HepG2 (cell line): ENCODE data around the gene SIK2. TPM values are rescaled to one million over a fixed set of nuclear protein-coding genes. Genes with fewer than 3 reads are reported as not detected.

Source experiments
- ATAC-seq: fragments of 200-7000 bp; cut with Tn5 transposase; 3 replicates; pipeline ENCODE4 v1.9.1; 2020; ENCODE audit warnings: mild to moderate bottlenecking, moderate library complexity
- BruUV-seq: library from RNA; stranded (reverse); fragments of 400-500 nt; replicated peaks from 2 replicates; lab custom pipeline; 2021; lab: Mats Ljungman, UMichigan
- CTCF ChIA-PET: fragments of 300-600 bp; formaldehyde crosslinking; extraction: SDS; loops from one replicate; lab custom pipeline; 2021; ENCODE audit warnings: low total read pairs, inconsistent platforms, low intra/inter-chr PET ratio; lab: Yijun Ruan, JAX
- POLR2A ChIA-PET: fragments of 350-600 bp; sonication (Branson Sonifier 250); formaldehyde crosslinking; loops from one replicate; lab custom pipeline; 2020; ENCODE audit warnings: antibody characterized with exemption, inconsistent platforms; lab: Yijun Ruan, JAX
- DNase-seq: peaks from one replicate; pipeline ENCODE4 v3.0.0-alpha.2; 2015; ENCODE audit warnings: low spot score
- FAIRE-seq: peaks from 3 replicates; lab custom pipeline; 2011; peaks lifted over from hg19 to GRCh38; lab: Jason Lieb, UNC
- H2AFZ ChIP-seq: one replicate; pipeline ENCODE4 v1.6.1; 2011; ENCODE audit warnings: low read length, inconsistent platforms
- H3K27ac ChIP-seq: fragments of 300-600 bp; 3 replicates; pipeline ENCODE4 v1.8.0; 2011; ENCODE audit warnings: mixed run types, mild to moderate bottlenecking, mixed read lengths, low read length, inconsistent platforms; ENCODE audit not compliant: insufficient read depth; ENCODE audit errors: extremely low read length
- H3K27me3 ChIP-seq, 2 experiments: fragments of 200-600 bp in 1 of 2; 2 replicates in 1 of 2; 3 replicates in 1 of 2; pipeline versions ENCODE4 v1.6.0 to v1.8.0; 2011; ENCODE audit warnings: low read length in 2 of 2, mild to moderate bottlenecking in 2 of 2, moderate library complexity in 2 of 2, inconsistent platforms in 1 of 2; ENCODE audit not compliant: insufficient read depth in 2 of 2, control insufficient read depth in 1 of 2
- H3K36me3 ChIP-seq, 2 experiments: fragments of 200-600 bp in 1 of 2; replicated peaks in 1 of 2; 2 replicates in 1 of 2; 3 replicates in 1 of 2; pipeline versions ENCODE4 v1.5.1 to v1.8.0; 2011; ENCODE audit warnings: low read length in 2 of 2, inconsistent platforms in 1 of 2; ENCODE audit not compliant: insufficient read depth in 2 of 2, control insufficient read depth in 1 of 2
- H3K4me1 ChIP-seq: 2 replicates; pipeline ENCODE4 v1.5.1; 2012; ENCODE audit warnings: low read length, inconsistent platforms; ENCODE audit not compliant: insufficient read depth
- H3K4me2 ChIP-seq: 2 replicates; pipeline ENCODE4 v1.6.0; 2011; ENCODE audit warnings: low read depth, low read length, inconsistent platforms
- H3K4me3 ChIP-seq, 3 experiments: fragments of 200-600 bp in 1 of 3; sonication (generic), shearing (Covaris generic) in 1 of 3; replicated peaks in 1 of 3; 2 replicates each; pipeline ENCODE4 v1.5.1; 2011 to 2016; ENCODE audit warnings: low read length in 3 of 3, inconsistent platforms in 2 of 3, low read depth in 2 of 3, mild to moderate bottlenecking in 2 of 3, control low read depth in 1 of 3, mixed read lengths in 1 of 3; ENCODE audit not compliant: insufficient read depth in 1 of 3
- H3K79me2 ChIP-seq: one replicate; pipeline ENCODE4 v1.6.1; 2011; ENCODE audit warnings: low read length, inconsistent platforms; ENCODE audit not compliant: insufficient read depth
- H3K9ac ChIP-seq: 2 replicates; pipeline ENCODE4 v1.6.0; 2011; ENCODE audit warnings: mild to moderate bottlenecking, low read depth, low read length, inconsistent platforms; ENCODE audit not compliant: insufficient read depth
- H3K9me3 ChIP-seq: 2 replicates; pipeline ENCODE4 v1.5.1; 2012; ENCODE audit warnings: mild to moderate bottlenecking, low read length
- H4K20me1 ChIP-seq: 2 replicates; pipeline ENCODE4 v1.6.0; 2011; ENCODE audit warnings: inconsistent platforms, mild to moderate bottlenecking, low read length, moderate library complexity; ENCODE audit not compliant: insufficient read depth
- ATM ChIP-seq: fragments of 450-650 bp; IDR thresholded peaks from 2 replicates; pipeline ENCODE4 v1.7.1; 2017; ENCODE audit warnings: mild to moderate bottlenecking, borderline replicate concordance
- GPN1 ChIP-seq: sonication (generic); formaldehyde crosslinking; IDR thresholded peaks from 2 replicates; pipeline ENCODE4 v1.5.1; 2020; ENCODE audit warnings: missing genetic modification reagents, borderline replicate concordance
- KLF12 ChIP-seq: sonication (generic); formaldehyde crosslinking; IDR thresholded peaks from 2 replicates; pipeline ENCODE4 v1.4.0; 2020; ENCODE audit warnings: missing genetic modification reagents, borderline replicate concordance
- NR2F6 ChIP-seq, 2 experiments: IDR thresholded peaks; 2 replicates each; pipeline ENCODE4 v1.6.1; 2016; ENCODE audit warnings: antibody characterized with exemption in 1 of 2, mild to moderate bottlenecking in 1 of 2
- RBM22 ChIP-seq: fragments of 200-400 bp; formaldehyde crosslinking; optimal IDR thresholded peaks from 2 replicates; pipeline ENCODE3; 2017; ENCODE audit warnings: mild to moderate bottlenecking, low read length, moderate library complexity
- TOPORS ChIP-seq: sonication (generic); formaldehyde crosslinking; IDR thresholded peaks from 2 replicates; pipeline ENCODE4 v1.8.0; 2023; ENCODE audit warnings: mild to moderate bottlenecking, missing genetic modification reagents
- ZBTB38 ChIP-seq: sonication (generic); formaldehyde crosslinking; IDR thresholded peaks from 2 replicates; pipeline ENCODE4 v1.5.1; 2020; ENCODE audit warnings: mild to moderate bottlenecking, missing genetic modification reagents
- ZNF136 ChIP-seq: sonication (generic); formaldehyde crosslinking; IDR thresholded peaks from 2 replicates; pipeline ENCODE4 v1.8.1; 2022; ENCODE audit warnings: low read depth, mild to moderate bottlenecking, moderate library complexity, missing genetic modification reagents
- ZNF292 ChIP-seq: sonication (generic); formaldehyde crosslinking; IDR thresholded peaks from 2 replicates; pipeline ENCODE4 v1.8.1; 2022; ENCODE audit warnings: mild to moderate bottlenecking, low read depth, missing genetic modification reagents, borderline replicate concordance
- WGBS: methylation state at CpG from one replicate; pipeline ENCODE4 v1.1.6; 2017; ENCODE audit warnings: low lambda C conversion rate; 5-methylcytosine and 5-hydroxymethylcytosine counted together
- in situ Hi-C: cut with HindIII; loops from 2 replicates; pipeline ENCODE4 v1.10.0; 2017; ENCODE audit warnings: low pct_unique_long_range_greater_than_20kb; ENCODE audit not compliant: extremely low pct_ligation_motif_present
- intact Hi-C: fragments of 100-400 bp; cut with micrococcal nuclease; formaldehyde crosslinking; loops from one replicate; pipeline ENCODE4 v1.10.0; 2022; ENCODE audit not compliant: unreplicated experiment
- polyA plus RNA-seq, 8 experiments: library from polyadenylated mRNA; depleted of rRNA in 3 of 8; stranded (reverse) in 7 of 8; unstranded in 1 of 8; fragments of >200 nt; fragmentation: Illumina TruSeq in 4 of 8; extraction: Trizol in 4 of 8; gene quantifications; 2 replicates each; pipeline versions ENCODE4 v1.2.1 to v1.2.3, GENCODE V29; 2011 to 2016; ENCODE audit warnings: low read depth in 4 of 8, missing spikeins in 1 of 8, mixed read lengths in 1 of 8; ENCODE audit not compliant: insufficient read depth in 1 of 8
- total RNA-seq, 5 experiments: library from RNA; depleted of rRNA; stranded (reverse); fragments of >200 nt; fragmentation: Illumina TruSeq; extraction: Trizol; gene quantifications; 2 replicates each; pipeline ENCODE4 v1.2.3, GENCODE V29; 2016; ENCODE audit warnings: low read depth in 1 of 5
- TF ChIP-seq, protein P1 (sequence below): sonication (generic); formaldehyde crosslinking; IDR thresholded peaks from 2 replicates; pipeline ENCODE4 v1.8.0; 2023; ENCODE audit warnings: mild to moderate bottlenecking, missing genetic modification reagents
- TF ChIP-seq, protein P2 (sequence below): sonication (generic); formaldehyde crosslinking; IDR thresholded peaks from 2 replicates; pipeline ENCODE4 v1.5.0; 2020; ENCODE audit warnings: mild to moderate bottlenecking, missing genetic modification reagents, borderline replicate concordance
- TF ChIP-seq, protein P3 (sequence below): sonication (generic); formaldehyde crosslinking; IDR thresholded peaks from 2 replicates; pipeline ENCODE4 v1.5.1; 2020; ENCODE audit warnings: mild to moderate bottlenecking, missing genetic modification reagents, moderate library complexity

The SIK2 gene
- total and polyA plus RNA-seq, 2 of the 13 experiments (the other 11 are each of a cell fraction or from before 2014, with no cell fraction given), result 8.1 to 15.4 TPM

DNA sequence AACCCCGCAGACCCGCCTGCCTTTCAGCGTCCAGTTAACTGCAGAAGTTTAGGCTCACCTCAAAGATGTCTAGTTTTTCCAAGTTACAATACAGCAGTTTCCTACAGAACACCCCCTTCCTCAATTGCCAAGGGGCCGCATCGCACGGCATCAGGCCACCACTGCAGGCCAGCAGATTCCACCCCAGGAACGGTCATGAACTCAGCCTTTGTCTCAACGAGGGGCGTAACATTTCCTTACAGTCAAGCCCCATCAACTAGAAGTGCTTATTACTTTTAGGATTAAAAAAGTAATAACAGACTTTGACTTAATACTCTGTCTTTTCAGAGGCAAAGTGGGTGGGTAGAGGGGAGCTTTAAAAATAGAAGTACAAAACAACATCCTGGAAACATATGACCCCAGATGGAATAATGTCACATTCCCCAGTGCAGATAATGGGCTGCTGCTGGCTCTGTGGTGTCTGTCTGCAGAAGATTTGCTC, 127.6 kb downstream of the SIK2 start (continued):
- TF ChIP-seq, protein P1, sequence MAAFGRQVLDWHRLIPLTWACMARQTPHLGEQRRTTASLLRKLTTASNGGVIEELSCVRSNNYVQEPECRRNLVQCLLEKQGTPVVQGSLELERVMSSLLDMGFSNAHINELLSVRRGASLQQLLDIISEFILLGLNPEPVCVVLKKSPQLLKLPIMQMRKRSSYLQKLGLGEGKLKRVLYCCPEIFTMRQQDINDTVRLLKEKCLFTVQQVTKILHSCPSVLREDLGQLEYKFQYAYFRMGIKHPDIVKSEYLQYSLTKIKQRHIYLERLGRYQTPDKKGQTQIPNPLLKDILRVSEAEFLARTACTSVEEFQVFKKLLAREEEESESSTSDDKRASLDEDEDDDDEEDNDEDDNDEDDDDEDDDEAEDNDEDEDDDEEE, result no peak
- TF ChIP-seq ATM (no peak), ZNF292 (CRISPR knock-in tag) (no peak), KLF12 (CRISPR knock-in tag) (no peak), TOPORS (CRISPR knock-in tag) (no peak), NR2F6 (IDR thresholded peaks at IDR 0.05) (no peak), NR2F6 (CRISPR knock-in tag; IDR thresholded peaks at IDR 0.05) (no peak), GPN1 (CRISPR knock-in tag) (no peak), ZNF136 (CRISPR knock-in tag) (no peak)
- TF ChIP-seq, protein P2, sequence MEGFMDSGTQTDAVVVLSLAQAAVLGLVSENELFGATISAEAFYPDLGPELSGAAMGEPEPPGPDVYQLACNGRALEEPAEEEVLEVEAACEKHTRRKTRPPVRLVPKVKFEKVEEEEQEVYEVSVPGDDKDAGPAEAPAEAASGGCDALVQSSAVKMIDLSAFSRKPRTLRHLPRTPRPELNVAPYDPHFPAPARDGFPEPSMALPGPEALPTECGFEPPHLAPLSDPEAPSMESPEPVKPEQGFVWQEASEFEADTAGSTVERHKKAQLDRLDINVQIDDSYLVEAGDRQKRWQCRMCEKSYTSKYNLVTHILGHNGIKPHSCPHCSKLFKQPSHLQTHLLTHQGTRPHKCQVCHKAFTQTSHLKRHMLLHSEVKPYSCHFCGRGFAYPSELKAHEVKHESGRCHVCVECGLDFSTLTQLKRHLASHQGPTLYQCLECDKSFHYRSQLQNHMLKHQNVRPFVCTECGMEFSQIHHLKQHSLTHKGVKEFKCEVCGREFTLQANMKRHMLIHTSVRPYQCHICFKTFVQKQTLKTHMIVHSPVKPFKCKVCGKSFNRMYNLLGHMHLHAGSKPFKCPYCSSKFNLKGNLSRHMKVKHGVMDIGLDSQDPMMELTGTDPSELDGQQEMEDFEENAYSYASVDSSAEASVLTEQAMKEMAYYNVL (CRISPR knock-in tag), result no peak
- TF ChIP-seq, all 625 proteins: peak for 0

DNA sequence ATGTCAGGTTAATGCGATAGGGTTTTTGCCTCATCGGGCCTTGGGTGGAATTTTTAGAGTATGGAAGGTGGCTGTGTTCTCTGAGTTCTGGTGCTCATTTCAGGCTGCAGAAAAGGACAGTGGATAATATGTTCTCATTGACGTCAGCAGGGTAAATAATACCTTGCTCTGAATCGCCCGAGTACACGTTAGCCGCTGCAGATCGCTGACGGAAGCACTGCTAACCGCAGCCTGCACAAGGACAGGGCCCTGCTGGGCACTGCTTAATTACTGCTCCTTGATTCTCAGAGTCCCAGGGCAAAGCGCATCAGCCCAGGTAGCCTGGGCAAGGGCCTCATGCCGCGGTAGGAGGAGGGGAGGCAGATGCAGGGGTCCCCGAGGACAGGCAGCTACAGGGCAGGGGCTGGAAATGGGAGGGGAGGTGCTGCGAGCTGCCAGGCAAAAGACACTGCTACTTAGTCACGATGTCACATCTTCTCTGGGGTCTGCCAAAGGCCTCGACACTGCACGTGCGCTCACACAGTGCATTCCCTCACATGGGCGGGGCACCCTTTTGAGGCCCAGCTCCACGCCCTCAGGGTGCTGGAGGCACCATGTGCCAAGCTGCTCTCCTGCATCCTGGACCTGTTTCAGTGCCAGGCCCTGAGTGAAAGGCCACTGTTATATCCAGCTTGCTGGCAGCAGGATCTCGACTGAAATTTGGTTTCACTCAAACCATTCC, 128.8 kb downstream of the SIK2 start:
- 94% methylated on average over 21 of the region's 22 CpGs for WGBS
- H3K4me3 ChIP-seq, result no peak overlapping the region
- H3K4me2 ChIP-seq, result no peak overlapping the region
- H2AFZ ChIP-seq, result no peak overlapping the region
- H3K4me1 ChIP-seq, result peaks cover 15% of the 10 kb centered on the region
- H3K9me3 ChIP-seq, result no peaks in the 10 kb centered on the region
- CTCF ChIA-PET, result no interaction called here
- no peaks in the 10 kb centered on the region for H3K79me2 ChIP-seq
- no peak overlapping the region for H3K9ac ChIP-seq
- no TSS peak for BruUV-seq
- POLR2A ChIA-PET, result no interaction called here
- 0 out of 5 replicates have a peak, but pooled peaks cover 0 to 9% of the 10 kb centered on the region in 2 experiments for H3K36me3 ChIP-seq
- in situ Hi-C loops, result no loop called here
- no peaks in the 10 kb centered on the region for H3K27me3 ChIP-seq
- ATAC-seq, result no peak
- H4K20me1 ChIP-seq, result no peaks in the 10 kb centered on the region
- FAIRE-seq, result no peak
- DNase-seq, result no peak
- H3K27ac ChIP-seq, result no peak overlapping the region
- intact Hi-C loops, result no loop called here
- TF ChIP-seq, protein P3, sequence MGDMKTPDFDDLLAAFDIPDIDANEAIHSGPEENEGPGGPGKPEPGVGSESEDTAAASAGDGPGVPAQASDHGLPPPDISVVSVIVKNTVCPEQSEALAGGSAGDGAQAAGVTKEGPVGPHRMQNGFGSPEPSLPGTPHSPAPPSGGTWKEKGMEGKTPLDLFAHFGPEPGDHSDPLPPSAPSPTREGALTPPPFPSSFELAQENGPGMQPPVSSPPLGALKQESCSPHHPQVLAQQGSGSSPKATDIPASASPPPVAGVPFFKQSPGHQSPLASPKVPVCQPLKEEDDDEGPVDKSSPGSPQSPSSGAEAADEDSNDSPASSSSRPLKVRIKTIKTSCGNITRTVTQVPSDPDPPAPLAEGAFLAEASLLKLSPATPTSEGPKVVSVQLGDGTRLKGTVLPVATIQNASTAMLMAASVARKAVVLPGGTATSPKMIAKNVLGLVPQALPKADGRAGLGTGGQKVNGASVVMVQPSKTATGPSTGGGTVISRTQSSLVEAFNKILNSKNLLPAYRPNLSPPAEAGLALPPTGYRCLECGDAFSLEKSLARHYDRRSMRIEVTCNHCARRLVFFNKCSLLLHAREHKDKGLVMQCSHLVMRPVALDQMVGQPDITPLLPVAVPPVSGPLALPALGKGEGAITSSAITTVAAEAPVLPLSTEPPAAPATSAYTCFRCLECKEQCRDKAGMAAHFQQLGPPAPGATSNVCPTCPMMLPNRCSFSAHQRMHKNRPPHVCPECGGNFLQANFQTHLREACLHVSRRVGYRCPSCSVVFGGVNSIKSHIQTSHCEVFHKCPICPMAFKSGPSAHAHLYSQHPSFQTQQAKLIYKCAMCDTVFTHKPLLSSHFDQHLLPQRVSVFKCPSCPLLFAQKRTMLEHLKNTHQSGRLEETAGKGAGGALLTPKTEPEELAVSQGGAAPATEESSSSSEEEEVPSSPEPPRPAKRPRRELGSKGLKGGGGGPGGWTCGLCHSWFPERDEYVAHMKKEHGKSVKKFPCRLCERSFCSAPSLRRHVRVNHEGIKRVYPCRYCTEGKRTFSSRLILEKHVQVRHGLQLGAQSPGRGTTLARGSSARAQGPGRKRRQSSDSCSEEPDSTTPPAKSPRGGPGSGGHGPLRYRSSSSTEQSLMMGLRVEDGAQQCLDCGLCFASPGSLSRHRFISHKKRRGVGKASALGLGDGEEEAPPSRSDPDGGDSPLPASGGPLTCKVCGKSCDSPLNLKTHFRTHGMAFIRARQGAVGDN, result peak; percentile 22; the same call in 1 of the 2 replicates
- peak; percentile 76; the same call in 1 of the 2 replicates for TF ChIP-seq ZBTB38 (CRISPR knock-in tag)
- TF ChIP-seq RBM22, result peak; percentile 25
